Inflammatory macrophage (primary cell): ENCODE data around the gene SLF2.

Experiments used
- DNase-seq, 2 donors: peaks; one replicate each; pipeline ENCODE4 v3.0.0-alpha.2; 2020 to 2022

SLF2 gene

DNA sequence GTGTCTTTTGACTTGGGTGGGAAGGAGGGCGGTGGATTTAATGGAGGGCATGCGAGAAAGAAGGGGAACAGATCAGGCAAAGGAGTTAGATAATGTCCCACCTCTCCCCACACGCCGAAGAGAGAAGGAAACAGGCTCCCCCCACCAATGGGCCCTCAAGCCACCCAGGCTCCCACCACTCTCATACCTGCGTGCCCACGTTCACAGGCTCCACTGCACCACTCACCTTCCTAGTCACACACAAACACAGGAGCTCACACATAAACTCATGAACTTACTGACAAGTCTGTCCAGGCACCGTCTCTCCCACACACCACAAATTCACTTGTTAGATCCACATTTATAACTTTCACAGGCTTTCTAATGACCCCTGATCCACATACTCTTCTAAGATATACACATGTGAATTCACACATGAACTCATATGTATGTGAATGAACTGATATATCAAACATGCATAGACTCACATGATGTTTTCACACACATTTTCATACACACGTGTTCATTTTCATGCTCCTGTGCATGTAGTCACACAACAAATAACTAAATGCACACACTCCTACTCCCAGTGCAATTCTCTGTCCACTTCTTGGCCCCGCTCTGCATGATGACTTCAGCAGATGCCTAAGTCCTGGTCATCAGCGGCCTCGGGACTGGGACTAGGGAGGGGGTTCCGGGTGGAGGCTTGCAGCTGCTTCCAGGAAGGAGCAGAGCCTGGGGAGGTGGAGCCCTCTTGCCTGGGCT is 88.3 kb downstream of the SLF2 start:
- DNase-seq: peak in 1 of 2 donors; percentile 56

DNA sequence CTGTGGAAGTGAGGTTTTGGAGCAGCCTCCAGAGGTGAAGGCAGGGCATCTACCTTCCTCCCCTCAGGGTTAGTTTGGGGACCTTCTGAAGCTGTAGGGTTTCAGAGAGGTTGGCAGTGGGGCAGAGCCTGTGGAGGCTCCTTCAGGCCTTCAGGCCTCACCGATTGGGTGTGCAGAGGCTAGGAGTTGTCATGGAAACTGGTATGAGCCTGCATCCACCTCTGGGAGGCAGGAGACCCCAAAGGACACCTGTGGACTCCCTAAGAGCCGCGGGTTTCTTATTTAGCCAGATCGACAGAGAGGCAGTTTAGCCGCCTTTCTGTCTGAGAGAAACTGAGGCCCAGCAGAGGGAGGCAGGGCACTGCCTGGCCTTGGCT is 88.9 kb downstream of the SLF2 start:
- DNase-seq: no peak

DNA sequence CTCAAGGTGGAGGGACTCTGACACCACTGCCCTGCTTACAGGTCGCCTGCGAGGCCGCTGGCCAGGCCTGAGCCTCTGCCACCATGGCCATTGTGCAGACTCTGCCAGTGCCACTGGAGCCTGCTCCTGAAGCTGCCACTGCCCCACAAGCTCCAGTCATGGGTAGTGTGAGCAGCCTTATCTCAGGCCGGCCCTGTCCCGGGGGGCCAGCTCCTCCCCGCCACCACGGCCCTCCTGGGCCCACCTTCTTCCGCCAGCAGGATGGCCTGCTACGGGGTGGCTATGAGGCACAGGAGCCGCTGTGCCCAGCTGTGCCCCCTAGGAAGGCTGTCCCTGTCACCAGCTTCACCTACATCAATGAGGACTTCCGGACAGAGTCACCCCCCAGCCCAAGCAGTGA is 89.7 kb downstream of the SLF2 start:
- DNase-seq: no peak

DNA sequence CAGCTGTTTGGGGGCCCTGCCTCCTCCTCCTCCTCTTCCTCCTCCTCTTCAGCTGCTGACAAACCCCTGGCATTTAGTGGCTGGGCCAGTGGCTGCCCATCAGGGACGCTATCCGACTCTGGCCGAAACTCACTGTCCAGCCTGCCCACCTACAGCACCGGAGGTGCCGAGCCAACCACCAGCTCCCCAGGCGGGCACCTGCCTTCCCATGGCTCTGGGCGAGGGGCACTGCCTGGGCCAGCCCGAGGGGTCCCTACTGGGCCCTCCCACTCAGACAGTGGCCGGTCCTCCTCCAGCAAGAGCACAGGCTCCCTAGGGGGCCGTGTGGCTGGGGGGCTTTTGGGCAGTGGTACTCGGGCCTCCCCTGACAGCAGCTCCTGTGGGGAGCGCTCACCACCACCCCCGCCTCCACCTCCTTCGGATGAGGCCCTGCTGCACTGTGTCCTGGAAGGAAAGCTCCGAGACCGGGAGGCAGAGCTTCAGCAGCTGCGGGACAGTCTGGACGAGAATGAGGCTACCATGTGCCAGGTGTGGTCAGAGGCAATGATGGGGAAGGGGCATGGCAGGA is 91.0 kb downstream of the SLF2 start:
- DNase-seq: no peak

DNA sequence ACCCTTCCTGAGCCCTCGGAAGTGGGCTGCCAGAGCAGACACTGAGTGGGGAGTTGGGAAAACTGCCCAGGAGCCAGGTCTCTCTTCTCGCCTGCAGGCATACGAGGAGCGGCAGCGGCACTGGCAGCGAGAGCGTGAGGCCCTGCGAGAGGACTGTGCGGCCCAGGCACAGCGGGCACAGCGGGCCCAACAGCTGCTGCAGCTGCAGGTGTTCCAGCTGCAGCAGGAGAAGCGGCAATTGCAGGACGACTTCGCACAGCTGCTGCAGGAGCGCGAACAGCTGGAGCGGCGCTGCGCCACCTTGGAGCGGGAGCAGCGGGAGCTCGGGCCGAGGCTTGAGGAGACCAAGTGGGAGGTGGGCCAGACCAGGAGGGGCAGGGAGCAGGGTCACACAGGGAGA is 92.6 kb downstream of the SLF2 start:
- no peak for DNase-seq

DNA sequence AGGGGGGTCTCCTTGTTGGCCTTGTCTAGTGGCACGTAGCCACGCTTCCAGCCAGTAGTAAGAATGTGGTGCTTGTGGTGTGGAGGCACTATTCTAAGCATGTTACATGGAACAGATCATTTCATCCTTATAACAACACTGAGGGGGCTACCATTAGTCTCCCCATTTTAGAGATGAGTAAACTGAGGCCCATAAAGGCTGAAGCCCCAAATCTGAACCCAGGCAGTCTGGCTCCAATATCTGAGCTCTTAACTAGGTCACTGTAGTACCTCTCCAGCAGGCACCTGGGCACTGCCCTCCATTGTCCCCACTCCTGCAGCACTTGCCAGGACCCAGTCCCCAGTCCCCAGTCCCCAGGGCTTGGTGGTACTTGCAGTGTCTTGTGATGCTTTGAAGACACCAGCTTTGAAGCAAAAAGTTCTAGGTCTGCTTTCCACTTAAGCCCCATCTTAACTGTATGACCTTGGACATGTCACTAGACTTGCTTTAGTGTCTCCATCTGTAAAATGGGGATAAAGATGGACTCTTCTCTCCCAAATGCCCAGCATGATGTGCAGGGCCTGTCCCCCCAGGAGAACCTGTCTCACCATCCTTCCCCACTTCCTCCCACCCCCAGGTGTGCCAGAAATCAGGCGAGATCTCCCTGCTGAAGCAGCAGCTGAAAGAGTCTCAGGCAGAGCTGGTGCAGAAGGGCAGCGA is 93.3 kb downstream of the SLF2 start:
- DNase-seq: no peak

DNA sequence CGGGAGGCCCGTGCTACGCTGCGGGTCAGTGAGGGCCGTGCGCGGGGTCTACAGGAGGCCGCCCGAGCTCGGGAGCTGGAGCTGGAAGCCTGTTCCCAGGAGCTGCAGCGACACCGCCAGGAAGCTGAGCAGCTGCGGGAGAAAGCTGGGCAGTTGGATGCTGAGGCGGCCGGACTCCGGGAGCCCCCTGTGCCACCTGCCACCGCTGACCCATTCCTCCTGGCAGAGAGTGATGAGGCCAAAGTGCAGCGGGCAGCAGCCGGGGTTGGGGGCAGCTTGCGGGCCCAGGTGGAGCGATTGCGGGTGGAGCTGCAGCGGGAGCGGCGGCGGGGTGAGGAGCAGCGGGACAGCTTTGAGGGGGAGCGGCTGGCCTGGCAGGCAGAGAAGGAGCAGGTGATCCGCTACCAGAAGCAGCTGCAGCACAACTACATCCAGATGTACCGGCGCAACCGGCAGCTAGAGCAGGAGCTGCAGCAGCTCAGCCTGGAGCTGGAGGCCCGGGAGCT is 93.9 kb downstream of the SLF2 start:
- no peak for DNase-seq

DNA sequence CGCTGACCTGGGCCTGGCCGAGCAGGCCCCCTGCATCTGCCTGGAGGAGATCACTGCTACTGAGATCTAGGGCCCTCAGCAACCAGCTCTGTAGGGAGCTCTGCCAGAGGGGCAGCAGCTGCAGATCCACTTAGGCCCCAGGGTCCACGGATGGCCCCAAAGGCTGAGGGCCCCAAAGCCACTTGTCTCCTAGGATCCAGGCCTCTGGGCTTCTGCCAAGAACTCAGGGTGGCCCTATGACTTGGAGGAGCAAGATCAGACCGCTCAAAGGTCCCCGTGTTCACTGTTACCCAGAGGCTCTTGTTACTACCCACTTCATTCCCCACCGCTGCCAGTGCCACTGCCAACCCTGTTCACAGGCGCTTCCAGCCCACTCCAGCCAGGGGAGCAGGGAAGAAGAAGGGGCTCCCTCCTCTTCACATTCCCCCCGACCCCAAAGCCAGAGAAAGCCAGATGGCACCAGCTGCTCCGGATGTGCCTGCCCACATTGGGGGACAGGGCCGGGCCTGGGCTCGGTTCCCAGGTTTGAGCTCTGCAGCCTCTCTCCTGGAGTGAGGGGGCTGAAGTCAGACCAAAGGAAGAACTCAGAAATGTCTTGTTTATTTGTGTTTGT is 94.4 kb downstream of the SLF2 start:
- DNase-seq: no peak

DNA sequence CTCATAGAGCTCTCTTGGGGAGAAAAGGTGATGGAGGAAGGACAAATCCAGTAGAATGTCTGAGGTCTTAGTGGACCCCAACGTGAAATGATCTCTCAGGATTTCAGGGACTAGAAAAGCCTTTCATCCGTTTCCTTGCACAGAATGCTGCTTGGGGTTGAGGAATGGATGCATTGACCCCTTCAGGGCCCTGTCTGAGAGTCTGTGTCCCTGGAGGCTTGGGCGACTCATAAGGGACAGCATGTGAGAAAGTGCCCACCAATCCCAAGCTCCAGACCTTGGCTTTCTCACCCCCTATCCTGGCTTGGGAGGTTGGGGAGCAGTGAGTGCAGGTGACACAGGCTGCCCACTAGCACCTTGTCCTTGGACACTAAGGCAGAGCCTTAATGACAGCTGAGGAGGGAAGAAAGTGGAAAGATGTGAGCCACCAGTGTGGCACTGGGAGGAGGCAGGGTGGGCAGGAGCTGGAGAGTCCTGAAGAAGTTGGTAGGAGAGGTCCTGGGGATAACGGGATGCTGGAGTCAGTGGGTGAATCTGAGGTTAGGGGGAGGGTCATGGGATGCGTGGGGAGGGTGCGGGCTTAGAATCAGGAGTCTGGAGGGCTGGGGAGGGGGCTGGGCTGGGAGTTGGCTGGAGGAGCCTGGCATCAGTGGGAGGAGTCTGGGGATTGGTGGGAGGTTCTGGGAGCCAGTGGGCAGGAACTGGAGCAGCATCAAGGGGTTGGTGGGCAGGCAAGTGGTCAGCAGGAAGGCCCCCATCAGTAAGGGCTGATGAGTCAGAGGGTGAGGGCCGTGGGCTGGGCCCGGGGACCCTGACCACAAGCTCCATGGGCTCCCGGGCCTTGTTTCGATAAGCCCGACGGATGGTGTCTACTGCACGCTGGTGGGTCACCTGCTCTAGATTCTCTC is 95.4 kb downstream of the SLF2 start:
- no peak for DNase-seq

DNA sequence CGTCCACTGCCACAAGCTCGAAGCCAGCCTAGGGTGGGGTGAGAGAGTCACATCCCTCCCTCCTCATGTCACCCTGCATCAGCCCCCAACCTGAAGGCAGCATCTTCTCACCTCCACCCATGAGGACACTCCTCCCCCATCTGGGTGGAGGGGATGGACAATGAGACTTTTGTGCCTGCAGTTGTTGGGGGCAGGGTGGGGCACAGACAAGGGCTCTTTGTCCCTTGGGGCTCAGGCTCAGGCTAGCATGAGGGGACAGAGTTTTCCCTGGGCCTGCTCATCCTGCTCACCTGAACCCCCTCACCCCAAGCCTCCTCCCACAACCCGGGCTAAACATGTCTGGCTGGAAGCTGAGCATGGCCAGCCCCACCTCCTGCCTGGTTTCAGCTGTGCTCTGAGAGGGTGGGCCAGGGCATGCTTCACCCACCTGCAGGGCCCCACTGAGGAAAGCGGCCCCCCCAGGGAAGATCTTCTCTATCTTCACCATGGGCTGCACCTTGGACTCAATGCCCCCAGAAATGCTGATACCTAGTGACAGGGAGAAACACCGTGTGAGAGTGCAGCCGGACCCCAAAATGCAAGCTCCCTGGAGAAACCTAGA is 96.2 kb downstream of the SLF2 start:
- DNase-seq: no peak

DNA sequence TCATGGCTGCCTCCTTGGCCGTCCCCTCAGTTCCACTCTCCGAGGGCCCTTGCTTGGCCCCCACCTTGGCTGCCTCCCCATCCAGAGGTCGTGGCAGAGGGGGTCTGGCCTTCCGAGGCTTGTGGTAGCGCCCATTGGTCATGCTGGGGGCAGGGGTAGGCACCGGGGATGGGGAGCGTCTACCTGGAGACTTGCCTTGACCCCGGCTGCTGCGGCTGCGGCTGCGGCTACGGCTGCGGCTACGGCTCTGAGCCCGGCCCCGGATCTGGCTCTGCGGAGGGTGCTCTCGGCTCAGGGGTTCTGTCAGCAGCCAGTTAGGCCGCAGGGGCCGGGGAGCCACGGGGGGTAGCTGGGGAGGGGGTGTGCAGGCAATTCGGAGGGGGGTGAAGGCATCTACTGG is 97.6 kb downstream of the SLF2 start:
- DNase-seq: no peak

DNA sequence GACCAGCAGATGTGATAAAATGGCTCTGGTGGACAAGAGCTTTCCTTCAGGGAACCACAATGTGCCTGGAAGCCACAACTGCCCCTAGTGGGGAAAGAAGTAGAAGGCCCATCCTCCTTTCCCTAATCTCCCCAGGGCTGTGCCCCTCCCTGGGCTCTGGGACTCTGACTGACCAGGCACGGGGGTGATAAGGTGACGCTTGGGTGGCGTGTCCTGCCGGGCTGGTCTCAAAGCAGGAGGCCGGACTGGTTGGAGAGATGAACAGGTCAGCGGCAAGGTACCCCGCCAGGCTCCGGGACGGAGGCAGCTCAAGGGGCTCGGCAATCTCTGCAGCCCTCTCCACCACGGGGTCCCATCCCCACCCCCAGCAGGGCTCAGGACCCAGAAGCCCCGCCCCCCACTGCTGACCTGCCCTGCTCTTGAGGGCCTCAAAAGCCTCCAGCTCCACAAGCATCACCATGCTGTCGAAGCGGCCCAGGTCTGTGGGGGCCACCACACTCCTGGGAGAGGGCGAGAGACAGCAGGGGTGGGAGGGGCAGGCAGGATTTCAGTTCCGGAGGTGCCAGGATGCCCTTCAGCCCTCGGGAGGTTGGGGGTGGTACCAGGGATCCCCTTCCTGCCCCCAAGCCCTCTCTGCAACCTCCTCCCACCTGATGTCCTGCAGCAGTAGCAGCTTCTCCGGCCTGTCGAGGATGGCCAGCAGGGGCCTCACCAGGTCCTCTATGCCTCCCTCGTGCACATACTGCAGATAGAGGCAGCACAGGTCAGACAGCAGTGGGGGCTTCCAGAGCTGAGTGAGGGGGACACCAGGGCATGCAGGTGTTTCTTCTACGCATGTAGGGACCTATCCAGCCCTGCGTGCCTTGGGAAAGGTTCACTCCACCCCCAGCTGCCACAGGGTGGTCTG is 99.0 kb downstream of the SLF2 start:
- no peak for DNase-seq

DNA sequence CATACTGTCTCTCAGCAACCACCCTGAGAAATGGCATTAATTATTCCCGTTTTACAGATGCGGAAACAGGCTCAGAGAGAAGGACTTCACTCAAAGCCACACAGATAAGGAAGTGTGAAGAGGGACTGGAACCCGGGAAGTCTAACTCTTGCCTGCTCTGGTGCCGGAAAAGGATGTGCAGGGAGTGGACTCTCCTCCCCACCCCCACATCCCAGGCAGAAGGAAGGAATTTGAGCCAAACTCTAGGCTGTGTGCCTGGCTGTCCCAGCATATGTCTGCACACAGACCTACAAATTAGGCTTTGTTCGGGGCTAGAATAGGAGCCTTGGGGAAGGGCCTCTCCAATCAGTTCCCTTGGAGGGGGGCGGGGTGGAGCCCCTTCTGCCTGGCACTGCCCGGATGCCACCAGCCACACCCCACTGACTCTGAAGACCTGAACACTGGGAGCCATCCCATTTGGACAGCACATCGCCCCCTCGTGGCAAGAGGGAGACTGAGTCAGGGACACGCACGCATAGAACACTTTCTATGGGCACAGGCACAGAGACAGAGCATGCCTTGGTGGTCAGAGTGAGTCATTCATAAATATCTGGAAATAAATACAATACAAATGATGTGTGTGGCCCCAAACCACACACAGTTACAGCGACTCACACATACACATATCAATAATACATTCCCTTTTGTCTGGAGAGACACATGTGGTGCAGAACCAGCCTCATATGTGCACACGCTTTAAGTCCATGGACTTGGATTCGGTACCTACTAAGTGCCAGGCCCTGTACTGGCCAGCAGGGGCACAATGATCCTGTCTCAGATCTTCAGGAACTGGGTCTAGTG is 100.0 kb downstream of the SLF2 start:
- peak; percentile 76 to 84 for DNase-seq

DNA sequence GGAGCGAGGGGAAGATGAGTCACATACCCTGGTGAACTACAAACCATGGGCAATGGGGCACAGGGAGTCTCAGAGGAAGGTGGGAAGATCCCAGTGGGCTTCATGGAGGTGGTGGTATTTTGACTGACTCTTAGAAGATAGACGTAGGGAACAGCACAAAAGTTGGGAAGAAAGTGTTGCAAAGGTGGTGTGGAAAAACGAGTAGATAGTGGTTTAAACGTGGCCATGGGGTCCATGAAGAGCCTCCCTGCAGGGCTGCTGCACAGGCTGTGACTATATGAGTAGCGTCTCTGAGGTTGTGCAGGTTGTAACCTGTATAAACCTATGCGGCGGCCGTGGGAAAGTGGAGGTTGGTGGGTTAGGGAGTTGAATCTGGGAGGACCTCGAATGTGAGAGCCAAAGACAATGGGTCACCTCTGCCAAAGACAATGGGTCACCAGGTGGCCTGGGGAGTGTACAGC is 100.6 kb downstream of the SLF2 start:
- DNase-seq: no peak

DNA sequence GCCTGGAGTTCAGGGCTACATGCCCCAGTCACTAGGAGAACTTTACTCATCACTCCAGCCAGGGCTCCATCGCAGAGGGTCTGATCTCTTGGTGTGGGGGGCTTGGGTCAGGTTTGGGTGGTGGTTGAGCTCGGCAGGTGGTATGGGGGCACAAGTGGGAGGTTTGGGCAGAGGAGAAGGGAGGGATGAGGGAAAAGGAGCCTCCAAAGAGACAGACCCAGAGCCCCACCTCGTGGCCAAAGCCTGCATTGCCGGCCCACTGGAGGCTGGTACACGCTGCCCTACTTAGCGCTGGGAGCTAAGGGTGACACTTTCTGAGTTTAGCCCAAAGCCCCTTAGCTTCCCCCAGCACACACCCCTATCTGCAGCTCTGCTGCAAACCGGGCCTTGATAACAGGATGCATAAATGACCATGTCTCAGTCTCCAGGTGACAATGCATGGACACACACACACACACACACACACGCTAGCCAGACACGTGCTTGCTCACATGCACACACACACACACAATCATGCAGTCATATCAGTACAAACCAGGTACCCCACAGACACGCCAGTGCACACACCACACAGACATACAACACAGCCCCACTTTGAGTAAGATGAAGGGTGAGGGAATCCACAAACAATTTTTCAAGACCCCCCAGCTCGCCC is 101.6 kb downstream of the SLF2 start:
- peak; percentile 72 to 75 for DNase-seq
